K562 (cell line): ENCODE data around the gene ARID3A. TPM values are rescaled to one million over a fixed set of nuclear protein-coding genes. Genes with fewer than 3 reads are reported as not detected.

Experiments
- ATAC-seq: fragments of 200-7000 bp; cut with Tn5 transposase; 3 replicates; pipeline ENCODE4 v1.9.1; 2020; ENCODE audit warnings: moderate library complexity
- BruUV-seq: library from RNA; stranded (reverse); fragments of 400-500 nt; replicated peaks from 2 replicates; lab custom pipeline; 2021; lab: Mats Ljungman, UMichigan
- CTCF ChIA-PET: fragments of 300-600 bp; formaldehyde crosslinking; extraction: SDS; loops from one replicate; lab custom pipeline; 2021; ENCODE audit warnings: low intra/inter-chr PET ratio; lab: Yijun Ruan, JAX
- POLR2A ChIA-PET: fragments of 300-600, 350-650 bp; sonication (Branson Sonifier 250); formaldehyde crosslinking; extraction: SDS; loops from one replicate; lab custom pipeline; 2021; ENCODE audit warnings: antibody characterized with exemption, inconsistent platforms; lab: Yijun Ruan, JAX
- DNase-seq, 4 experiments: peaks; one replicate each; pipeline versions ENCODE4 v3.0.0 to v3.0.0-alpha.2; 2011 to 2018; ENCODE audit warnings: low spot score in 3 of 4, mixed read lengths in 3 of 4; ENCODE audit errors: extremely low read depth in 1 of 4
- FAIRE-seq: peaks from 2 replicates; lab custom pipeline; 2011; peaks lifted over from hg19 to GRCh38; lab: Jason Lieb, UNC
- H2AFZ ChIP-seq: 2 replicates; pipeline ENCODE4 v1.6.0; 2011; ENCODE audit warnings: low read depth, low read length, control low read depth, inconsistent platforms
- H3K27ac ChIP-seq: fragments of 200-600 bp; 3 replicates; pipeline ENCODE4 v1.8.0; 2011; ENCODE audit warnings: low read depth, mild to moderate bottlenecking, control low read depth, inconsistent platforms, low read length, moderate library complexity, mixed read lengths; ENCODE audit errors: extremely low read depth
- H3K27me3 ChIP-seq, 2 experiments: fragments of 300-600 bp in 1 of 2; 2 replicates in 1 of 2; 3 replicates in 1 of 2; pipeline versions ENCODE4 v1.6.0 to v1.8.0; 2011; ENCODE audit warnings: inconsistent platforms in 2 of 2, low read length in 2 of 2, mild to moderate bottlenecking in 1 of 2, mixed read lengths in 1 of 2, moderate library complexity in 1 of 2; ENCODE audit not compliant: control insufficient read depth in 2 of 2, insufficient read depth in 2 of 2
- H3K36me3 ChIP-seq: fragments of 300-600 bp; 3 replicates; pipeline ENCODE4 v1.8.0; 2011; ENCODE audit warnings: mild to moderate bottlenecking, low read length, inconsistent platforms; ENCODE audit not compliant: control insufficient read depth, insufficient read depth
- H3K4me1 ChIP-seq, 2 experiments: fragments of 200-600 bp in 1 of 2; replicated peaks in 1 of 2; 2 replicates in 1 of 2; 3 replicates in 1 of 2; pipeline versions ENCODE4 v1.5.1 to v1.8.0; 2011; ENCODE audit warnings: inconsistent platforms in 2 of 2, low read length in 2 of 2, mild to moderate bottlenecking in 1 of 2, mixed read lengths in 1 of 2, moderate library complexity in 1 of 2; ENCODE audit not compliant: control insufficient read depth in 2 of 2, insufficient read depth in 2 of 2
- H3K4me2 ChIP-seq: 2 replicates; pipeline ENCODE4 v1.6.1; 2011; ENCODE audit warnings: low read length, control low read depth, inconsistent platforms, mixed read lengths; ENCODE audit not compliant: insufficient read depth
- H3K4me3 ChIP-seq: fragments of 200-600 bp; sonication (generic), shearing (Covaris generic); 2 replicates; pipeline ENCODE4 v1.5.1; 2016; ENCODE audit warnings: control low read depth, inconsistent platforms
- H3K79me2 ChIP-seq: fragments of 200-600 bp; 3 replicates; pipeline ENCODE4 v1.8.0; 2011; ENCODE audit warnings: low read length, inconsistent platforms; ENCODE audit not compliant: control insufficient read depth, insufficient read depth
- H3K9ac ChIP-seq, 2 experiments: 2 replicates each; pipeline versions ENCODE4 v1.6.0 to v1.6.1; 2011; ENCODE audit warnings: low read depth in 2 of 2, low read length in 2 of 2, control low read depth in 1 of 2, inconsistent platforms in 1 of 2, mild to moderate bottlenecking in 1 of 2, mixed read lengths in 1 of 2; ENCODE audit not compliant: insufficient read depth in 1 of 2
- H3K9me1 ChIP-seq: one replicate; pipeline ENCODE4 v1.6.0; 2011; ENCODE audit warnings: inconsistent platforms, mild to moderate bottlenecking, low read length, moderate library complexity; ENCODE audit not compliant: control insufficient read depth, insufficient read depth
- H3K9me3 ChIP-seq: replicated peaks from 2 replicates; pipeline ENCODE4 v1.5.1; 2011; ENCODE audit warnings: low read depth, low read length, inconsistent platforms; ENCODE audit not compliant: control insufficient read depth, insufficient read depth
- H4K20me1 ChIP-seq: replicated peaks from 2 replicates; pipeline ENCODE4 v1.6.1; 2011; ENCODE audit warnings: low read length, inconsistent platforms, mixed read lengths; ENCODE audit not compliant: control insufficient read depth, insufficient read depth
- CREM ChIP-seq: IDR thresholded peaks from 2 replicates; pipeline ENCODE4 v1.6.1; 2014; ENCODE audit warnings: antibody characterized with exemption, low read depth
- E2F3 ChIP-seq: fragments of 250-450 bp; sonication (Bioruptor Pico); IDR thresholded peaks from 2 replicates; pipeline ENCODE4 v1.4.0; 2020; ENCODE audit warnings: mild to moderate bottlenecking
- FOXJ2 ChIP-seq: fragments of 200-800 bp; sonication (Bioruptor generic); IDR thresholded peaks from 2 replicates; pipeline ENCODE4 v1.6.1; 2016; ENCODE audit warnings: missing genetic modification characterization, missing compliant biosample characterization
- HSF4 ChIP-seq: fragments of 250-450 bp; sonication (Bioruptor Pico); IDR thresholded peaks from 2 replicates; pipeline ENCODE4 v2.1.2; 2022; ENCODE audit warnings: mild to moderate bottlenecking, moderate library complexity, borderline replicate concordance
- ZBTB1 ChIP-seq: sonication (generic); formaldehyde crosslinking; IDR thresholded peaks from 2 replicates; pipeline ENCODE4 v1.8.1; 2023; ENCODE audit warnings: missing genetic modification reagents, low read depth, mild to moderate bottlenecking, borderline replicate concordance
- ZKSCAN3 ChIP-seq: fragments of 250-450 bp; sonication (Bioruptor Pico); IDR thresholded peaks from 2 replicates; pipeline ENCODE4 v1.4.0; 2020
- ZMIZ1 ChIP-seq, 2 experiments: fragments of 150-350 bp in 1 of 2; IDR thresholded peaks; 2 replicates each; pipeline ENCODE4 v1.6.1; 2012 to 2016; ENCODE audit warnings: low read depth in 2 of 2, low read length in 2 of 2, mild to moderate bottlenecking in 1 of 2, moderate library complexity in 1 of 2
- WGBS: fragments of 100-300 bp; shearing (Covaris generic); methylation state at CpG from one replicate; pipeline ENCODE4 v1.1.6; 2016; ENCODE audit warnings: low coverage, mixed read lengths; ENCODE audit not compliant: insufficient coverage; ENCODE audit errors: missing lambda C conversion rate; 5-methylcytosine and 5-hydroxymethylcytosine counted together
- in situ Hi-C: fragments of 300-500 bp; cut with MboI; formaldehyde crosslinking; loops from 4 replicates; pipeline ENCODE4 v1.15.0; 2018; ENCODE audit warnings: inconsistent platforms, mixed read lengths
- intact Hi-C: fragments of 100-400 bp; cut with micrococcal nuclease; formaldehyde crosslinking; loops from 2 replicates; pipeline ENCODE4 v1.14.2; 2022
- polyA plus RNA-seq, 8 experiments: library from polyadenylated mRNA; depleted of rRNA in 4 of 8; stranded (reverse) in 5 of 8; unstranded in 3 of 8; fragments of >200 nt; fragmentation: Nextera tagmentation in 2 of 8; fragmentation: Illumina TruSeq in 1 of 8; extraction: Ambion mirVana in 2 of 8; extraction: Trizol in 1 of 8; gene quantifications; 2 replicates each; pipeline versions ENCODE4 v1.2.1 to v1.2.3, GENCODE V29; 2011 to 2014; ENCODE audit warnings: inconsistent platforms in 1 of 8, missing spikeins in 1 of 8
- total RNA-seq, 7 experiments: library from RNA; depleted of rRNA in 6 of 7; stranded (reverse); fragments of >200 nt in 6 of 7; fragmentation: Illumina TruSeq in 2 of 7; extraction: Trizol in 2 of 7; gene quantifications; 2 replicates each; pipeline versions ENCODE4 v1.2.1 to v1.2.3, GENCODE V29; 2011 to 2021; ENCODE audit warnings: low replicate concordance in 1 of 7
- TF ChIP-seq, protein P1 (sequence below): fragments of 250-450 bp; sonication (Bioruptor Pico); IDR thresholded peaks from 2 replicates; pipeline ENCODE4 v1.5.0; 2022; ENCODE audit warnings: mild to moderate bottlenecking
- TF ChIP-seq, protein P2 (sequence below): fragments of 450-650 bp; IDR thresholded peaks from 2 replicates; pipeline ENCODE4 v1.6.1; 2016; ENCODE audit warnings: antibody characterized with exemption
- TF ChIP-seq, protein P3 (sequence below): sonication (generic); formaldehyde crosslinking; IDR thresholded peaks from 2 replicates; pipeline ENCODE4 v1.8.0; 2022; ENCODE audit warnings: mild to moderate bottlenecking, missing genetic modification reagents, borderline replicate concordance
- TF ChIP-seq, protein P4 (sequence below): fragments of 200-800 bp; sonication (Bioruptor generic); IDR thresholded peaks from 2 replicates; pipeline ENCODE4 v1.6.1; 2017; ENCODE audit warnings: missing genetic modification characterization, missing compliant biosample characterization

Gene ARID3A
- total and polyA plus RNA-seq, 9 of the 15 experiments (the other 6 are each of a cell fraction or from before 2014, with no cell fraction given): 1.4 to 118 (median 31.2) TPM

- DNase-seq (peak in 1 of 4 experiments; percentile 50), ATAC-seq (peak; percentile 3), FAIRE-seq (no peak)
- Histone ChIP-seq H3K27ac (peak overlapping the region; percentile 96), H3K9me3 (no peaks in the 10 kb centered on the region), H3K9ac (peak overlapping the region; percentile 59 to 76), H3K4me2 (peak overlapping the region; percentile 64), H3K36me3 (peaks cover 16% of the 10 kb centered on the region; the same call in 1 of the 3 replicates), H3K27me3 (no peaks in the 10 kb centered on the region), H2AFZ (no peak overlapping the region), H3K4me3 (peak overlapping the region; percentile 7; the same call in 1 of the 2 replicates), H3K9me1 (no peaks in the 10 kb centered on the region), H4K20me1 (no peaks in the 10 kb centered on the region), H3K4me1 (peaks cover 50 to 88% of the 10 kb centered on the region in 2 experiments), H3K79me2 (peaks cover 79% of the 10 kb centered on the region)
- ChIA-PET POLR2A (interaction anchor here (1.0 to 1.3 kb wide), 3 partner anchors 8 to 28 kb away, joined by 4 to 8 read pairs (median 5); no protein-coding TSS in a partner anchor), CTCF (no interaction called here)
- 30% methylated on average over 12 of the region's 14 CpGs for WGBS
- intact Hi-C loops (loop anchor here (2.0 kb wide), 1 partner anchor 29 kb away; no protein-coding TSS in a partner anchor), in situ Hi-C loops (no loop called here)
- BruUV-seq: no TSS peak
- TF ChIP-seq, protein P1, sequence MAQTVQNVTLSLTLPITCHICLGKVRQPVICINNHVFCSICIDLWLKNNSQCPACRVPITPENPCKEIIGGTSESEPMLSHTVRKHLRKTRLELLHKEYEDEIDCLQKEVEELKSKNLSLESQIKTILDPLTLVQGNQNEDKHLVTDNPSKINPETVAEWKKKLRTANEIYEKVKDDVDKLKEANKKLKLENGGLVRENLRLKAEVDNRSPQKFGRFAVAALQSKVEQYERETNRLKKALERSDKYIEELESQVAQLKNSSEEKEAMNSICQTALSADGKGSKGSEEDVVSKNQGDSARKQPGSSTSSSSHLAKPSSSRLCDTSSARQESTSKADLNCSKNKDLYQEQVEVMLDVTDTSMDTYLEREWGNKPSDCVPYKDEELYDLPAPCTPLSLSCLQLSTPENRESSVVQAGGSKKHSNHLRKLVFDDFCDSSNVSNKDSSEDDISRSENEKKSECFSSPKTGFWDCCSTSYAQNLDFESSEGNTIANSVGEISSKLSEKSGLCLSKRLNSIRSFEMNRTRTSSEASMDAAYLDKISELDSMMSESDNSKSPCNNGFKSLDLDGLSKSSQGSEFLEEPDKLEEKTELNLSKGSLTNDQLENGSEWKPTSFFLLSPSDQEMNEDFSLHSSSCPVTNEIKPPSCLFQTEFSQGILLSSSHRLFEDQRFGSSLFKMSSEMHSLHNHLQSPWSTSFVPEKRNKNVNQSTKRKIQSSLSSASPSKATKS (CRISPR knock-in tag): no peak
- TF ChIP-seq ZBTB1 (CRISPR knock-in tag) (no peak), ZKSCAN3 (CRISPR knock-in tag) (no peak), FOXJ2 (tag) (no peak), CREM (no peak), ZMIZ1 (IDR thresholded peaks at IDR 0.05; ENCODE audit: low read depth in 2 of 2, low read length in 2 of 2) (no peak), E2F3 (CRISPR knock-in tag) (no peak), HSF4 (CRISPR knock-in tag) (no peak)
- TF ChIP-seq, protein P2, sequence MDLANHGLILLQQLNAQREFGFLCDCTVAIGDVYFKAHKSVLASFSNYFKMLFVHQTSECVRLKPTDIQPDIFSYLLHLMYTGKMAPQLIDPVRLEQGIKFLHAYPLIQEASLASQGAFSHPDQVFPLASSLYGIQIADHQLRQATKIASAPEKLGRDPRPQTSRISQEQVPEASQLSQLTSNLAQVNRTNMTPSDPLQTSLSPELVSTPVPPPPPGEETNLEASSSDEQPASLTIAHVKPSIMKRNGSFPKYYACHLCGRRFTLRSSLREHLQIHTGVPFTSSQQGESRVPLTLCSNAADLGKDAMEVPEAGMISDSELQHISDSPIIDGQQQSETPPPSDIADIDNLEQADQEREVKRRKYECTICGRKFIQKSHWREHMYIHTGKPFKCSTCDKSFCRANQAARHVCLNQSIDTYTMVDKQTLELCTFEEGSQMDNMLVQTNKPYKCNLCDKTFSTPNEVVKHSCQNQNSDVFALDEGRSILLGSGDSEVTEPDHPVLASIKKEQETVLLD: peak; percentile 68; the same call in 1 of the 2 replicates
- TF ChIP-seq, protein P3, sequence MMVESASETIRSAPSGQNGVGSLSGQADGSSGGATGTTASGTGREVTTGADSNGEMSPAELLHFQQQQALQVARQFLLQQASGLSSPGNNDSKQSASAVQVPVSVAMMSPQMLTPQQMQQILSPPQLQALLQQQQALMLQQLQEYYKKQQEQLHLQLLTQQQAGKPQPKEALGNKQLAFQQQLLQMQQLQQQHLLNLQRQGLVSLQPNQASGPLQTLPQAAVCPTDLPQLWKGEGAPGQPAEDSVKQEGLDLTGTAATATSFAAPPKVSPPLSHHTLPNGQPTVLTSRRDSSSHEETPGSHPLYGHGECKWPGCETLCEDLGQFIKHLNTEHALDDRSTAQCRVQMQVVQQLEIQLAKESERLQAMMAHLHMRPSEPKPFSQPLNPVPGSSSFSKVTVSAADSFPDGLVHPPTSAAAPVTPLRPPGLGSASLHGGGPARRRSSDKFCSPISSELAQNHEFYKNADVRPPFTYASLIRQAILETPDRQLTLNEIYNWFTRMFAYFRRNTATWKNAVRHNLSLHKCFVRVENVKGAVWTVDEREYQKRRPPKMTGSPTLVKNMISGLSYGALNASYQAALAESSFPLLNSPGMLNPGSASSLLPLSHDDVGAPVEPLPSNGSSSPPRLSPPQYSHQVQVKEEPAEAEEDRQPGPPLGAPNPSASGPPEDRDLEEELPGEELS: no peak
- TF ChIP-seq, protein P4, sequence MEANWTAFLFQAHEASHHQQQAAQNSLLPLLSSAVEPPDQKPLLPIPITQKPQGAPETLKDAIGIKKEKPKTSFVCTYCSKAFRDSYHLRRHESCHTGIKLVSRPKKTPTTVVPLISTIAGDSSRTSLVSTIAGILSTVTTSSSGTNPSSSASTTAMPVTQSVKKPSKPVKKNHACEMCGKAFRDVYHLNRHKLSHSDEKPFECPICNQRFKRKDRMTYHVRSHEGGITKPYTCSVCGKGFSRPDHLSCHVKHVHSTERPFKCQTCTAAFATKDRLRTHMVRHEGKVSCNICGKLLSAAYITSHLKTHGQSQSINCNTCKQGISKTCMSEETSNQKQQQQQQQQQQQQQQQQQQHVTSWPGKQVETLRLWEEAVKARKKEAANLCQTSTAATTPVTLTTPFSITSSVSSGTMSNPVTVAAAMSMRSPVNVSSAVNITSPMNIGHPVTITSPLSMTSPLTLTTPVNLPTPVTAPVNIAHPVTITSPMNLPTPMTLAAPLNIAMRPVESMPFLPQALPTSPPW (CRISPR knock-in tag): no peak
Measured at GRCh38 chr19:954272-954671, 28.4 kb downstream of the ARID3A start.
